PC-3 (cell line): ENCODE results near the gene DHFR. TPM values are rescaled to one million over a fixed set of nuclear protein-coding genes. Genes with fewer than 3 reads are reported as not detected.

Experiments
- ATAC-seq: fragments of 200-7000 bp; cut with Tn5 transposase; 2 replicates; pipeline ENCODE4 v1.9.1; 2020; ENCODE audit warnings: mild to moderate bottlenecking, moderate library complexity
- BruUV-seq: library from RNA; stranded (reverse); fragments of 400-500 nt; replicated peaks from 2 replicates; lab custom pipeline; 2021; lab: Mats Ljungman, UMichigan
- CTCF ChIA-PET: fragments of 300-600 bp; sonication (Branson Sonifier 250); formaldehyde crosslinking; loops from one replicate; lab custom pipeline; 2022; ENCODE audit warnings: antibody characterized with exemption; lab: Charles Lee
- POLR2A ChIA-PET: fragments of 300-600 bp; sonication (Branson Sonifier 250); formaldehyde crosslinking; loops from one replicate; lab custom pipeline; 2022; ENCODE audit warnings: antibody characterized with exemption; ENCODE audit not compliant: unreplicated experiment; lab: Charles Lee
- DNase-seq: peaks from one replicate; pipeline ENCODE4 v3.0.0-alpha.2; 2015
- H2AFZ ChIP-seq: fragments of 300-600 bp; sonication (generic); 2 replicates; pipeline ENCODE4 v1.6.0; 2016; ENCODE audit warnings: antibody characterized with exemption, low read length
- H3F3A ChIP-seq: fragments of 300-600 bp; sonication (generic); one replicate; pipeline ENCODE4 v1.6.0; 2017; ENCODE audit warnings: antibody characterized with exemption, low read length, control low read depth, mild to moderate bottlenecking; ENCODE audit not compliant: unreplicated experiment
- H3K27ac ChIP-seq: fragments of 300-600 bp; sonication (generic); 2 replicates; pipeline ENCODE4 v1.5.1; 2016; ENCODE audit warnings: mild to moderate bottlenecking, low read length
- H3K27me3 ChIP-seq: fragments of 300-600 bp; sonication (generic); 2 replicates; pipeline ENCODE4 v1.6.1; 2016; ENCODE audit warnings: low read length, mixed read lengths
- H3K36me3 ChIP-seq: fragments of 300-600 bp; sonication (generic); 2 replicates; pipeline ENCODE4 v1.6.1; 2016; ENCODE audit warnings: low read depth, mixed run types, low read length, mixed read lengths
- H3K4me1 ChIP-seq: fragments of 300-600 bp; sonication (generic); 2 replicates; pipeline ENCODE4 v1.5.1; 2016; ENCODE audit warnings: low read length; ENCODE audit not compliant: insufficient read depth
- H3K4me2 ChIP-seq: fragments of 300-600 bp; sonication (generic); 2 replicates; pipeline ENCODE4 v1.6.0; 2016; ENCODE audit warnings: low read length
- H3K4me3 ChIP-seq: fragments of 300-600 bp; sonication (generic); 2 replicates; pipeline ENCODE4 v1.5.1; 2016; ENCODE audit warnings: mild to moderate bottlenecking, low read length, mixed read lengths
- H3K79me2 ChIP-seq: fragments of 300-600 bp; sonication (generic); 2 replicates; pipeline ENCODE4 v1.6.1; 2017; ENCODE audit warnings: low read length, mixed read lengths
- H3K9ac ChIP-seq: fragments of 300-600 bp; sonication (generic); 2 replicates; pipeline ENCODE4 v1.6.0; 2016; ENCODE audit warnings: mild to moderate bottlenecking, low read length
- H3K9me2 ChIP-seq: fragments of 300-600 bp; sonication (generic); replicated peaks from 2 replicates; pipeline ENCODE4 v1.6.1; 2016; ENCODE audit warnings: mixed run types, low read length, mixed read lengths
- H3K9me3 ChIP-seq: fragments of 300-600 bp; sonication (generic); 2 replicates; pipeline ENCODE4 v1.6.1; 2016; ENCODE audit warnings: low read length, mixed read lengths
- H4K20me1 ChIP-seq: fragments of 300-600 bp; sonication (generic); 2 replicates; pipeline ENCODE4 v1.6.1; 2016; ENCODE audit warnings: low read length, mixed read lengths
- CTCF ChIP-seq: fragments of 300-600 bp; sonication (generic); conservative IDR thresholded peaks from 2 replicates; pipeline ENCODE4 v1.5.1; 2017; ENCODE audit warnings: antibody characterized with exemption, low read depth, mild to moderate bottlenecking, low read length
- EZH2 ChIP-seq: fragments of 300-600 bp; sonication (generic); IDR thresholded peaks from one replicate; pipeline ENCODE4 v1.6.1; 2017; ENCODE audit warnings: antibody characterized with exemption, mild to moderate bottlenecking, low read length; ENCODE audit not compliant: unreplicated experiment
- EZH2phosphoT487 ChIP-seq: fragments of 300-600 bp; sonication (generic); IDR thresholded peaks from 2 replicates; pipeline ENCODE4 v1.6.1; 2018; ENCODE audit warnings: mild to moderate bottlenecking, antibody characterized with exemption, low read length, borderline replicate concordance
- intact Hi-C: fragments of 100-400 bp; cut with micrococcal nuclease; formaldehyde crosslinking; loops from 2 replicates; pipeline ENCODE4 v1.9.0; 2023
- total RNA-seq: library from RNA; depleted of rRNA; stranded (reverse); fragments of >200 nt; gene quantifications from 2 replicates; pipeline ENCODE4 v1.2.3, GENCODE V29; 2014

Gene DHFR
- total RNA-seq, 1 experiment from 2014 or later: 22.0 TPM

- TF ChIP-seq CTCF (no peak), EZH2phosphoT487 (no peak), EZH2 (no peak)
- no peaks in the 10 kb centered on the region for H3K27me3 ChIP-seq
- H3K9me3 ChIP-seq: no peaks in the 10 kb centered on the region
- CTCF ChIA-PET: no interaction called here
- H4K20me1 ChIP-seq: no peaks in the 10 kb centered on the region
- H3K4me3 ChIP-seq: no peak overlapping the region
- H3K27ac ChIP-seq: no peak overlapping the region
- ATAC-seq (no peak), DNase-seq (no peak)
- intact Hi-C loops: no loop called here
- H3K9me2 ChIP-seq: no peaks in the 10 kb centered on the region
- H3K4me1 ChIP-seq: no peaks in the 10 kb centered on the region
- H3K36me3 ChIP-seq: no peaks in the 10 kb centered on the region
- H2AFZ ChIP-seq: no peak overlapping the region
- BruUV-seq: no TSS peak
- H3F3A ChIP-seq: no peaks in the 10 kb centered on the region
- no peak overlapping the region for H3K4me2 ChIP-seq
- H3K79me2 ChIP-seq: no peaks in the 10 kb centered on the region
- H3K9ac ChIP-seq: no peak overlapping the region
- POLR2A ChIA-PET: no interaction called here
Measured at GRCh38 chr5:80592761-80593160, 62.0 kb downstream of the DHFR start.

- Histone ChIP-seq H2AFZ (no peak overlapping the region), H3K36me3 (no peaks in the 10 kb centered on the region), H3K4me1 (no peaks in the 10 kb centered on the region), H3K4me3 (no peak overlapping the region), H3F3A (no peaks in the 10 kb centered on the region), H4K20me1 (no peaks in the 10 kb centered on the region), H3K4me2 (no peak overlapping the region), H3K27ac (no peak overlapping the region), H3K27me3 (no peaks in the 10 kb centered on the region), H3K9me2 (no peaks in the 10 kb centered on the region), H3K9me3 (no peaks in the 10 kb centered on the region), H3K9ac (no peak overlapping the region), H3K79me2 (no peaks in the 10 kb centered on the region)
- TF ChIP-seq EZH2phosphoT487 (no peak), CTCF (no peak), EZH2 (no peak)
- POLR2A ChIA-PET: no interaction called here
- no TSS peak for BruUV-seq
- no peak for DNase-seq
- no peak for ATAC-seq
- CTCF ChIA-PET: no interaction called here
- intact Hi-C loops: no loop called here
Measured at GRCh38 chr5:80592105-80592504, 62.7 kb downstream of the DHFR start.

GRCh38 chr5:80591352-80591751, 63.4 kb downstream of the DHFR start:
- DNase-seq: no peak
- intact Hi-C loops: no loop called here
- H3K9me3 ChIP-seq: no peaks in the 10 kb centered on the region
- no peak for TF ChIP-seq CTCF
- no peak for TF ChIP-seq EZH2
- no peak overlapping the region for H3K9ac ChIP-seq
- no TSS peak for BruUV-seq
- H3K27ac ChIP-seq: no peak overlapping the region
- no peaks in the 10 kb centered on the region for H3K79me2 ChIP-seq
- no peak overlapping the region for H3K4me2 ChIP-seq
- no peaks in the 10 kb centered on the region for H3K4me1 ChIP-seq
- POLR2A ChIA-PET: no interaction called here
- H3F3A ChIP-seq: no peaks in the 10 kb centered on the region
- no peaks in the 10 kb centered on the region for H3K9me2 ChIP-seq
- H2AFZ ChIP-seq: no peak overlapping the region
- no peak overlapping the region for H3K4me3 ChIP-seq
- H3K36me3 ChIP-seq: no peaks in the 10 kb centered on the region
- ATAC-seq: no peak
- no peaks in the 10 kb centered on the region for H4K20me1 ChIP-seq
- H3K27me3 ChIP-seq: no peaks in the 10 kb centered on the region
- CTCF ChIA-PET: no interaction called here
